Esophagus (tissue), 2 donors: ENCODE measurements around the gene ABHD4. TPM values are rescaled to one million over a fixed set of nuclear protein-coding genes. Genes with fewer than 3 reads are reported as not detected.

Experiments
- H3K27ac ChIP-seq, 2 donors: one replicate each; pipeline ENCODE4 v1.5.1; 2013; ENCODE audit warnings: low read depth in 2 of 2, mild to moderate bottlenecking in 2 of 2, inconsistent platforms in 1 of 2, low read length in 1 of 2, moderate library complexity in 1 of 2
- H3K27me3 ChIP-seq, 2 donors: one replicate each; pipeline ENCODE4 v1.6.1; 2013; ENCODE audit warnings: low read length in 2 of 2, control low read depth in 1 of 2, mild to moderate bottlenecking in 1 of 2; ENCODE audit not compliant: insufficient read depth in 2 of 2, control insufficient read depth in 1 of 2
- H3K36me3 ChIP-seq, 2 donors: one replicate each; pipeline ENCODE4 v1.6.1; 2013; ENCODE audit warnings: low read length in 1 of 2; ENCODE audit not compliant: control insufficient read depth in 2 of 2, insufficient read depth in 2 of 2
- H3K4me1 ChIP-seq, 2 donors: one replicate each; pipeline ENCODE4 v1.6.1; 2013; ENCODE audit warnings: low read length in 1 of 2; ENCODE audit not compliant: control insufficient read depth in 2 of 2, insufficient read depth in 2 of 2
- H3K4me3 ChIP-seq, 2 donors: one replicate each; pipeline ENCODE4 v1.5.1; 2013; ENCODE audit warnings: low read length in 2 of 2, mild to moderate bottlenecking in 2 of 2, low read depth in 1 of 2, moderate library complexity in 1 of 2
- H3K9me3 ChIP-seq, 2 donors: one replicate each; pipeline ENCODE4 v1.6.1; 2013; ENCODE audit warnings: mild to moderate bottlenecking in 2 of 2, low read depth in 1 of 2, low read length in 1 of 2, moderate library complexity in 1 of 2; ENCODE audit not compliant: control insufficient read depth in 2 of 2, insufficient read depth in 1 of 2
- WGBS, 2 donors: extraction: QIAGEN DNeasy Blood & Tissue Kit; methylation state at CpG; one replicate each; pipeline ENCODE4 v1.1.7; 2013; 5-methylcytosine and 5-hydroxymethylcytosine counted together
- polyA plus RNA-seq, 2 donors: library from polyadenylated mRNA; stranded (reverse); fragments of 200-250 nt; gene quantifications; one replicate each; pipeline ENCODE4 v1.2.3, GENCODE V29; 2013
- donor health status: healthy with polysubstance abuse.
- donor health status: Bipolar disorder and iron deficiency.

The ABHD4 gene
- polyA plus RNA-seq, 2 donors, result 22.8 to 29.5 TPM

- WGBS, 2 donors, result 71 to 72% methylated on average over 3 of the region's 3 CpGs
- Histone ChIP-seq H3K36me3 (peaks cover 5 to 6% of the 10 kb centered on the region in 2 donors), H3K4me3 (no peak overlapping the region), H3K27me3 (no peaks in the 10 kb centered on the region), H3K9me3 (no peaks in the 10 kb centered on the region), H3K4me1 (peaks cover 0 to 5% of the 10 kb centered on the region in 2 donors), H3K27ac (peak overlapping the region in 1 of 2 donors; percentile 30)
Observed at GRCh38 chr14:22569737-22570131, 28.4 kb upstream of the ABHD4 start.

DNA sequence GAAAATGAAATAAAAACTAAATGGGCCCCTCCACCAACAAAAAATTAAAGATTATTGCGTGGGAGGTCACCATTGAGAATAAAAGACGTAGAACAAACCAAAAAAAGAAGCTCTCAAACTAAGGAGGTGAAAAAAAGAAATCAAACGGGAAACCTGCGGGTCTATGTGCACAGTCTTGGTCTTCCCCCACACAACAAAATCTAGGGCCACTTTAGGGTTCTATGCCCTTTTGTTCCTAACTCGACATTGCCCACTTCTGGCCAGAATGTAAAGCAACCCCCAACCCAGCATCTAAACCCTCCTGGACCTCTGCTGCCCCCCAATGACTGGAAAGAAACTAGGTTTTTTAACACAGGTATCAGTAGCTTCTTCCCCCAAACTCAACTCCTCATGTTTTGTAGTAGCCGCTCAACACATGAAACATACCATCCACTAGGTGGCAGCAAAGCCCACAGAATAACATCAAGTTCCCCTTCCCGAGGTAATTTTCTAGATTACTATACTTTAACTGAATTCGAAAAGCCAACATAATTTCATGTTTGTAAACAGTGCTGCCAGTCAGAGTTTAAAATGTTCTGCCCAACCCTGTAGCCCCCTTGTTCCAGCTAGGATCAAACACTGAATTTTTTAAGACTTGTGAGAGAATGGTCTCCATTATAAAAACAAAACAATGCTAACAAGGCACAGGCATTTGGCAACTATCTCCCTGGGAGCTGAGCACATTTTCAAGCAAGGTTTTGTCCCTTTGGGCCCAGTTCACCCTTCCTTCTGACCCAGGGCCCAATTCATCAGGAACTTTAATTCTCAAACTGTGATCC, 27.8 kb upstream of the ABHD4 start:
- Histone ChIP-seq H3K27ac (peak overlapping the region in 1 of 2 donors; percentile 34), H3K4me3 (no peak overlapping the region), H3K27me3 (no peaks in the 10 kb centered on the region), H3K9me3 (no peaks in the 10 kb centered on the region), H3K36me3 (peaks cover 5 to 6% of the 10 kb centered on the region in 2 donors), H3K4me1 (peaks cover 0 to 5% of the 10 kb centered on the region in 2 donors)
- 23 to 27% methylated on average over 8 of the region's 8 CpGs for WGBS, 2 donors

DNA sequence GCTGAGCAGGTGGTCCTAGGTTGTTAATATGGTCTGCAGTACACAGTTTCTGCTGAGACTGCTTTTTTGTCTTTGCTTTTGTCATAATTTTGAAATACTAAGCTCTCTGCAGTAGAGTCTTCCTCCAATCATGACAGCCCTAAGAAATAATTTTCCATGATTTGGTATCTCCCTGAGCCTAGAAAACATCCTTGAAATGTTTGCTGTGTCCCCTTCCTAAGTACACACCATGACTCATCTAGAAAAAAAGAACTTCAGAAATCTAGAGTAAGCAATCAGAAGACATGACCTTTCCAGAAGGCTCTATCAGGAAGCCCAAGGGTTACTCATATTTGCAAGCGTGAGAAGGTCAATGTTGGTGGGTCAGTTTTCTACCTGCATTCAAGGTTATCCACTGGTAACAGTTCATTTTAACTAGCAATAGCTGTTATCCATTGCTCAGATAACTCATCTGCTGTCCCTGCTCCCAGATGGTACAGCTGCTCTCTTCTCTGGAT, 25.5 kb upstream of the ABHD4 start:
- H3K4me3 ChIP-seq, result no peak overlapping the region
- H3K27me3 ChIP-seq, result no peaks in the 10 kb centered on the region
- no peaks in the 10 kb centered on the region for H3K9me3 ChIP-seq
- no peaks in the 10 kb centered on the region for H3K4me1 ChIP-seq
- 56 to 86% methylated on average over 1 of the region's 1 CpG for WGBS, 2 donors
- H3K36me3 ChIP-seq, result peaks cover 5 to 6% of the 10 kb centered on the region in 2 donors
- no peak overlapping the region for H3K27ac ChIP-seq

GRCh38 chr14:22573804-22574203, 24.3 kb upstream of the ABHD4 start:
- Histone ChIP-seq H3K9me3 (no peaks in the 10 kb centered on the region), H3K36me3 (peaks cover 5 to 6% of the 10 kb centered on the region in 2 donors), H3K4me3 (no peak overlapping the region), H3K4me1 (no peaks in the 10 kb centered on the region), H3K27ac (no peak overlapping the region), H3K27me3 (no peaks in the 10 kb centered on the region)
- WGBS, 2 donors, result 96 to 98% methylated on average over 3 of the region's 3 CpGs

DNA sequence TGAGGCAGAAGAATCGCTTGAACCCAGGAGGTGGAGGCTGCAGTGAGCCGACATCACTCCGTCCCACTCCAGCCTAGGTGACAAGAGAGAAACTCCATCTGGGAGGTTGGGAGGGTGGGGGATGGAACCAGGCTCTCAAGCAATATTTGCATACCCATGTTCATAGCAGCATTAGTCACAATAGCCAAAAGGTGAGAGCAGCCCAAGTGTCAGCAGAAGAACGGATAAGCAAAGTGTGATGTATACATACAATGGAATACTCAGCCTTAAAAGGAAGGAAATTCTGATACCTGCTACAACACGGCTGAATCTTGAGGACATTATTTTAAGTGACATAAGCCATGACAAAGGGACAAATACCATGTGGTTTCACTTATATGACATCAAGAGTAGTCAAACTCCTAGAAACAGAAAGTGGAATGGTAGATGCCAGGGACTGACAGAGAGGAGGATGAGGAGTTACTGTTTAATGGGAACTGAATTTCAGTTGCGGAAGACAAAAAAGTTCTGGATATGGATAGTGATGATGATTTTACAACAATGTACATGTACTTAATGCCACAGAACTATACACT, 20.7 kb upstream of the ABHD4 start:
- no peak overlapping the region for H3K4me3 ChIP-seq
- no peaks in the 10 kb centered on the region for H3K4me1 ChIP-seq
- WGBS, 2 donors, result 76 to 79% methylated on average over 6 of the region's 6 CpGs
- peaks cover 3 to 6% of the 10 kb centered on the region in 2 donors for H3K36me3 ChIP-seq
- H3K27me3 ChIP-seq, result no peaks in the 10 kb centered on the region
- no peak overlapping the region for H3K27ac ChIP-seq
- no peaks in the 10 kb centered on the region for H3K9me3 ChIP-seq

GRCh38 chr14:22579236-22579635, 18.9 kb upstream of the ABHD4 start:
- 62 to 72% methylated on average over 2 of the region's 2 CpGs for WGBS, 2 donors
- Histone ChIP-seq H3K36me3 (peaks cover 0 to 3% of the 10 kb centered on the region in 2 donors), H3K27ac (no peak overlapping the region), H3K27me3 (no peaks in the 10 kb centered on the region), H3K4me1 (no peaks in the 10 kb centered on the region), H3K4me3 (no peak overlapping the region), H3K9me3 (no peaks in the 10 kb centered on the region)

DNA sequence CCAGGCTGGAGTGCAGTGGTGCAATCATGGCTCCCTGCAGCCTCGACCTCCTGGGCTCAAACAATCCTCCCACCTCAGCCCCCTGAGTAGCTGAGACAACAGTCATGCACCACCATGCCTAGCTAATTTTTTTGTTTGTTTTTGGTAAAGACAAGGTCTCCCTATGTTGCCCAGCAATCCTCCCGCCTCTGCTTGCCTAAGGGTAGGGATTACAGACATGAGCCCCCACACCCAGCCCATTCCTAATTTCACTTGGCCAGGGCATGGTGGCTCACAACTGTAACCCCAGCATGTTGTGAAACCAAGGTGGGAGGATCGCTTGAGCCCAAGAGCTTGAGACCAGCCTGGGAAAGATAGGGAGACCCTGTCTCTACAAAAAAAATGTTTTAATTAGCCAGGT, 18.2 kb upstream of the ABHD4 start:
- Histone ChIP-seq H3K4me1 (no peaks in the 10 kb centered on the region), H3K9me3 (no peaks in the 10 kb centered on the region), H3K27me3 (no peaks in the 10 kb centered on the region), H3K36me3 (peaks cover 0 to 3% of the 10 kb centered on the region in 2 donors), H3K27ac (no peak overlapping the region), H3K4me3 (no peak overlapping the region)
- WGBS, 2 donors, result 85 to 88% methylated on average over 3 of the region's 3 CpGs

DNA sequence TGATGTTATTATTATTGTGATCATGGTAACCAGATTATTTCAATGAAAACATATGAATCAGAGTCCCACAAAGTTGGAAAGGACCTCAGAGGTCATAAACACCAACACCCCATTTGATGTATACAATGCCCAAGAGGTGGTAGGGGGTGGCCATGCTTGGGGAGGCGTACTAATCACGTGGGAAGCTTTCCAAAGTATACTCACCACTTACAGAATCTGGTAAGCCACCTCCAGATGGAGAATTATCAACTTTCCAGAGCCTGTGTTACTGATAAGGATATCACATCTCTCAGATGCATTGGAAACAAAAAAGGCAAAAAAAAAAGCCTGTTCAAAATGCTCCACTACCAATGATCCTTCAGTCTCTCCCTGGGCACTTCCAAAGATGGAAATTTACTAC, 17.5 kb upstream of the ABHD4 start:
- Histone ChIP-seq H3K4me3 (no peak overlapping the region), H3K27me3 (no peaks in the 10 kb centered on the region), H3K4me1 (no peaks in the 10 kb centered on the region), H3K9me3 (no peaks in the 10 kb centered on the region), H3K27ac (no peak overlapping the region), H3K36me3 (peaks cover 0 to 3% of the 10 kb centered on the region in 2 donors)
- WGBS, 2 donors, result 49 to 77% methylated on average over 2 of the region's 2 CpGs

DNA sequence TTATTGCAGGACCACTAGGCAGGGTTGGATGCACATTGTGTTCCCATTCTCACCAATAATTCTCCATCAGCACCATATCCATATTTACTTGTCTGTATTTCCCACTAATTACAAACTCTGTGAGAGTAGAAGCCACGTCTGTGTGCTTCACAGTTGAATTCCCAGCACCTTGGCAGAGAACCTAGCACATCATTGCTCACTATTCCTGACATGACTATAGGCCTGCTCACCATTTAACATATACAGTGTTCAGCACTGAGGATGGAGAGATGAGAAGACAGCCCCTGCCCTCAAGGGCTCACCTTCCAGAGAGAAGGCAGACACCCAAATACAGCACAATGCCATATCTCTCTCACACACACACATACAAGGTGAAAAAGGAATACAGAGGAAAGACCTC, 14.1 kb upstream of the ABHD4 start:
- no peaks in the 10 kb centered on the region for H3K4me1 ChIP-seq
- H3K4me3 ChIP-seq, result no peak overlapping the region
- H3K27me3 ChIP-seq, result no peaks in the 10 kb centered on the region
- H3K9me3 ChIP-seq, result no peaks in the 10 kb centered on the region
- H3K36me3 ChIP-seq, result peaks cover 0 to 3% of the 10 kb centered on the region in 2 donors
- 38 to 48% methylated on average over 1 of the region's 1 CpG for whole genome bisulfite sequencing, 2 donors
- H3K27ac ChIP-seq, result no peak overlapping the region
